GM12892 (cell line): ENCODE data around the gene LRRC38.

ENCODE experiments used
- DNase-seq: peaks from one replicate; pipeline ENCODE4 v3.0.0; 2011; ENCODE audit not compliant: insufficient read length
- FAIRE-seq: peaks from 2 replicates; lab custom pipeline; 2011; peaks lifted over from hg19 to GRCh38; lab: Jason Lieb, UNC
- POLR2A ChIP-seq: IDR thresholded peaks from 2 replicates; pipeline ENCODE4 v1.6.1; 2011; ENCODE audit warnings: low read depth, low read length, control low read depth
- POLR2AphosphoS5 ChIP-seq: IDR thresholded peaks from 2 replicates; pipeline ENCODE4 v1.6.1; 2011; ENCODE audit warnings: low read depth, low read length, control low read depth
- TAF1 ChIP-seq: IDR thresholded peaks from 2 replicates; pipeline ENCODE4 v1.6.1; 2011; ENCODE audit warnings: low read depth, mild to moderate bottlenecking, control low read depth, low read length, borderline replicate concordance

The LRRC38 gene

GRCh38 chr1:13492711-13493110 is 21.1 kb downstream of the LRRC38 start:
- FAIRE-seq, result no peak
- TF ChIP-seq TAF1 (no peak), POLR2A (no peak), POLR2AphosphoS5 (no peak)
- no peak for DNase-seq

- no peak for DNase-seq
- TF ChIP-seq POLR2A (no peak), TAF1 (no peak), POLR2AphosphoS5 (no peak)
- FAIRE-seq, result no peak
These were observed 25.8 kb downstream of the LRRC38 start for GRCh38 chr1:13487957-13488356.

GRCh38 chr1:13487143-13487868 is 26.5 kb downstream of the LRRC38 start:
- TF ChIP-seq TAF1, result no peak
- TF ChIP-seq POLR2A, result no peak
- TF ChIP-seq POLR2AphosphoS5, result no peak
- FAIRE-seq, result no peak
- no peak for DNase-seq

GRCh38 chr1:13483946-13484345 is 29.9 kb downstream of the LRRC38 start:
- no peak for TF ChIP-seq POLR2A
- no peak for TF ChIP-seq TAF1
- TF ChIP-seq POLR2AphosphoS5, result no peak
- FAIRE-seq (no peak), DNase-seq (no peak)

GRCh38 chr1:13482600-13482999 is 31.2 kb downstream of the LRRC38 start:
- DNase-seq (no peak), FAIRE-seq (no peak)
- no peak for TF ChIP-seq TAF1
- no peak for TF ChIP-seq POLR2AphosphoS5
- TF ChIP-seq POLR2A, result no peak

- no peak for DNase-seq
- no peak for FAIRE-seq
- no peak for TF ChIP-seq TAF1
- no peak for TF ChIP-seq POLR2AphosphoS5
- no peak for TF ChIP-seq POLR2A
These were observed 34.5 kb downstream of the LRRC38 start for GRCh38 chr1:13479171-13479856.

GRCh38 chr1:13478692-13479091 is 35.1 kb downstream of the LRRC38 start:
- no peak for DNase-seq
- no peak for TF ChIP-seq TAF1
- TF ChIP-seq POLR2A, result no peak
- no peak for TF ChIP-seq POLR2AphosphoS5
- no peak for FAIRE-seq

GRCh38 chr1:13469343-13469742 is 44.5 kb downstream of the LRRC38 start:
- no peak for FAIRE-seq
- DNase-seq, result peak; percentile 25
- TF ChIP-seq POLR2AphosphoS5 (no peak), POLR2A (no peak), TAF1 (no peak)

- no peak for TF ChIP-seq POLR2AphosphoS5
- TF ChIP-seq TAF1, result no peak
- TF ChIP-seq POLR2A, result no peak
- no peak for FAIRE-seq
- DNase-seq, result no peak
These were observed 48.3 kb downstream of the LRRC38 start for GRCh38 chr1:13465515-13465914.

GRCh38 chr1:13462682-13463081 is 51.1 kb downstream of the LRRC38 start:
- TF ChIP-seq TAF1, result no peak
- no peak for TF ChIP-seq POLR2A
- TF ChIP-seq POLR2AphosphoS5, result no peak
- DNase-seq (no peak), FAIRE-seq (no peak)

GRCh38 chr1:13461977-13462376 is 51.8 kb downstream of the LRRC38 start:
- FAIRE-seq (no peak), DNase-seq (no peak)
- TF ChIP-seq POLR2AphosphoS5 (no peak), TAF1 (no peak)

- FAIRE-seq (no peak), DNase-seq (no peak)
- TF ChIP-seq POLR2AphosphoS5, result no peak
- no peak for TF ChIP-seq TAF1
- no peak for TF ChIP-seq POLR2A
These were observed 56.8 kb downstream of the LRRC38 start for GRCh38 chr1:13456904-13457532.
